K562 (cell line): ENCODE data around the gene ATP2A3. TPM values are rescaled to one million over a fixed set of nuclear protein-coding genes. Genes with fewer than 3 reads are reported as not detected.
A peak's percentile ranks its signal among the peaks of the same experiment; 100 is the strongest.

Experiments used
- ATAC-seq: fragments of 200-7000 bp; cut with Tn5 transposase; 3 replicates; pipeline ENCODE4 v1.9.1; 2020; ENCODE audit warnings: moderate library complexity
- BruUV-seq: library from RNA; stranded (reverse); fragments of 400-500 nt; replicated peaks from 2 replicates; lab custom pipeline; 2021; lab: Mats Ljungman, UMichigan
- CTCF ChIA-PET: fragments of 300-600 bp; formaldehyde crosslinking; extraction: SDS; loops from one replicate; lab custom pipeline; 2021; ENCODE audit warnings: low intra/inter-chr PET ratio; lab: Yijun Ruan, JAX
- POLR2A ChIA-PET: fragments of 300-600, 350-650 bp; sonication (Branson Sonifier 250); formaldehyde crosslinking; extraction: SDS; loops from one replicate; lab custom pipeline; 2021; ENCODE audit warnings: antibody characterized with exemption, inconsistent platforms; lab: Yijun Ruan, JAX
- DNase-seq, 4 experiments: peaks; one replicate each; pipeline versions ENCODE4 v3.0.0 to v3.0.0-alpha.2; 2011 to 2018; ENCODE audit warnings: low spot score in 3 of 4, mixed read lengths in 3 of 4; ENCODE audit errors: extremely low read depth in 1 of 4
- FAIRE-seq: peaks from 2 replicates; lab custom pipeline; 2011; peaks lifted over from hg19 to GRCh38; lab: Jason Lieb, UNC
- H2AFZ ChIP-seq: 2 replicates; pipeline ENCODE4 v1.6.0; 2011; ENCODE audit warnings: low read depth, low read length, control low read depth, inconsistent platforms
- H3K27ac ChIP-seq: fragments of 200-600 bp; 3 replicates; pipeline ENCODE4 v1.8.0; 2011; ENCODE audit warnings: low read depth, mild to moderate bottlenecking, control low read depth, inconsistent platforms, low read length, moderate library complexity, mixed read lengths; ENCODE audit errors: extremely low read depth
- H3K27me3 ChIP-seq, 2 experiments: fragments of 300-600 bp in 1 of 2; 2 replicates in 1 of 2; 3 replicates in 1 of 2; pipeline versions ENCODE4 v1.6.0 to v1.8.0; 2011; ENCODE audit warnings: inconsistent platforms in 2 of 2, low read length in 2 of 2, mild to moderate bottlenecking in 1 of 2, mixed read lengths in 1 of 2, moderate library complexity in 1 of 2; ENCODE audit not compliant: control insufficient read depth in 2 of 2, insufficient read depth in 2 of 2
- H3K36me3 ChIP-seq: fragments of 300-600 bp; 3 replicates; pipeline ENCODE4 v1.8.0; 2011; ENCODE audit warnings: mild to moderate bottlenecking, low read length, inconsistent platforms; ENCODE audit not compliant: control insufficient read depth, insufficient read depth
- H3K4me1 ChIP-seq, 2 experiments: fragments of 200-600 bp in 1 of 2; replicated peaks in 1 of 2; 2 replicates in 1 of 2; 3 replicates in 1 of 2; pipeline versions ENCODE4 v1.5.1 to v1.8.0; 2011; ENCODE audit warnings: inconsistent platforms in 2 of 2, low read length in 2 of 2, mild to moderate bottlenecking in 1 of 2, mixed read lengths in 1 of 2, moderate library complexity in 1 of 2; ENCODE audit not compliant: control insufficient read depth in 2 of 2, insufficient read depth in 2 of 2
- H3K4me2 ChIP-seq: 2 replicates; pipeline ENCODE4 v1.6.1; 2011; ENCODE audit warnings: low read length, control low read depth, inconsistent platforms, mixed read lengths; ENCODE audit not compliant: insufficient read depth
- H3K4me3 ChIP-seq: fragments of 200-600 bp; sonication (generic), shearing (Covaris generic); 2 replicates; pipeline ENCODE4 v1.5.1; 2016; ENCODE audit warnings: control low read depth, inconsistent platforms
- H3K79me2 ChIP-seq: fragments of 200-600 bp; 3 replicates; pipeline ENCODE4 v1.8.0; 2011; ENCODE audit warnings: low read length, inconsistent platforms; ENCODE audit not compliant: control insufficient read depth, insufficient read depth
- H3K9ac ChIP-seq, 2 experiments: 2 replicates each; pipeline versions ENCODE4 v1.6.0 to v1.6.1; 2011; ENCODE audit warnings: low read depth in 2 of 2, low read length in 2 of 2, control low read depth in 1 of 2, inconsistent platforms in 1 of 2, mild to moderate bottlenecking in 1 of 2, mixed read lengths in 1 of 2; ENCODE audit not compliant: insufficient read depth in 1 of 2
- H3K9me1 ChIP-seq: one replicate; pipeline ENCODE4 v1.6.0; 2011; ENCODE audit warnings: inconsistent platforms, mild to moderate bottlenecking, low read length, moderate library complexity; ENCODE audit not compliant: control insufficient read depth, insufficient read depth
- H3K9me3 ChIP-seq: replicated peaks from 2 replicates; pipeline ENCODE4 v1.5.1; 2011; ENCODE audit warnings: low read depth, low read length, inconsistent platforms; ENCODE audit not compliant: control insufficient read depth, insufficient read depth
- H4K20me1 ChIP-seq: replicated peaks from 2 replicates; pipeline ENCODE4 v1.6.1; 2011; ENCODE audit warnings: low read length, inconsistent platforms, mixed read lengths; ENCODE audit not compliant: control insufficient read depth, insufficient read depth
- CREB1 ChIP-seq, 2 experiments: sonication (generic) in 1 of 2; formaldehyde crosslinking in 1 of 2; IDR thresholded peaks; 2 replicates each; pipeline versions ENCODE4 v1.6.1 to v1.8.0; 2012 to 2022; ENCODE audit warnings: inconsistent platforms in 1 of 2, mild to moderate bottlenecking in 1 of 2, missing genetic modification reagents in 1 of 2, moderate library complexity in 1 of 2
- CXXC5 ChIP-seq: fragments of 250-450 bp; sonication (Bioruptor Pico); IDR thresholded peaks from 2 replicates; pipeline ENCODE4 v1.8.0; 2022; ENCODE audit warnings: inconsistent platforms, mild to moderate bottlenecking, moderate library complexity
- DMBX1 ChIP-seq: fragments of 250-450 bp; sonication (Bioruptor Pico); IDR thresholded peaks from 2 replicates; pipeline ENCODE4 v1.8.0; 2022; ENCODE audit warnings: inconsistent platforms, mild to moderate bottlenecking, moderate library complexity, borderline replicate concordance
- HNRNPLL ChIP-seq: fragments of 200-400 bp; formaldehyde crosslinking; IDR thresholded peaks from 2 replicates; pipeline ENCODE4 v1.6.1; 2017; ENCODE audit warnings: low read length, low read depth, mild to moderate bottlenecking; ENCODE audit not compliant: poor library complexity, severe bottlenecking
- MTA2 ChIP-seq: fragments of 450-650 bp; IDR thresholded peaks from 2 replicates; pipeline ENCODE4 v1.6.1; 2016; ENCODE audit warnings: low read depth
- NELFE ChIP-seq: IDR thresholded peaks from 2 replicates; pipeline ENCODE4 v1.6.1; 2011; ENCODE audit warnings: mild to moderate bottlenecking; ENCODE audit not compliant: insufficient read depth, insufficient read length
- OTX1 ChIP-seq: fragments of 450-650 bp; formaldehyde crosslinking; IDR thresholded peaks from 2 replicates; pipeline ENCODE4 v1.4.0; 2022; ENCODE audit warnings: mild to moderate bottlenecking
- ZC3H11A ChIP-seq: IDR thresholded peaks from 2 replicates; pipeline ENCODE4 v1.6.1; 2012; ENCODE audit warnings: low read depth, low read length, improper control_type of control experiment
- ZNF134 ChIP-seq: fragments of 250-450 bp; sonication (Bioruptor Pico); conservative IDR thresholded peaks from 2 replicates; pipeline ENCODE4 v1.4.0; 2020
- ZNF140 ChIP-seq: fragments of 250-450 bp; sonication (Bioruptor Pico); IDR thresholded peaks from 2 replicates; pipeline ENCODE4 v1.8.0; 2021; ENCODE audit warnings: moderate library complexity, mild to moderate bottlenecking, inconsistent platforms
- ZNF395 ChIP-seq: fragments of 200-800 bp; sonication (Bioruptor generic); IDR thresholded peaks from 2 replicates; pipeline ENCODE4 v1.6.1; 2017; ENCODE audit warnings: missing genetic modification characterization, missing compliant biosample characterization
- ZNF444 ChIP-seq: fragments of 250-450 bp; sonication (Bioruptor Pico); IDR thresholded peaks from 2 replicates; pipeline ENCODE4 v1.4.0; 2020; ENCODE audit warnings: mild to moderate bottlenecking, moderate library complexity
- WGBS: fragments of 100-300 bp; shearing (Covaris generic); methylation state at CpG from one replicate; pipeline ENCODE4 v1.1.6; 2016; ENCODE audit warnings: low coverage, mixed read lengths; ENCODE audit not compliant: insufficient coverage; ENCODE audit errors: missing lambda C conversion rate; 5-methylcytosine and 5-hydroxymethylcytosine counted together
- in situ Hi-C: fragments of 300-500 bp; cut with MboI; formaldehyde crosslinking; loops from 4 replicates; pipeline ENCODE4 v1.15.0; 2018; ENCODE audit warnings: inconsistent platforms, mixed read lengths
- intact Hi-C: fragments of 100-400 bp; cut with micrococcal nuclease; formaldehyde crosslinking; loops from 2 replicates; pipeline ENCODE4 v1.14.2; 2022
- polyA plus RNA-seq, 8 experiments: library from polyadenylated mRNA; depleted of rRNA in 4 of 8; stranded (reverse) in 5 of 8; unstranded in 3 of 8; fragments of >200 nt; fragmentation: Nextera tagmentation in 2 of 8; fragmentation: Illumina TruSeq in 1 of 8; extraction: Ambion mirVana in 2 of 8; extraction: Trizol in 1 of 8; gene quantifications; 2 replicates each; pipeline versions ENCODE4 v1.2.1 to v1.2.3, GENCODE V29; 2011 to 2014; ENCODE audit warnings: inconsistent platforms in 1 of 8, missing spikeins in 1 of 8
- total RNA-seq, 7 experiments: library from RNA; depleted of rRNA in 6 of 7; stranded (reverse); fragments of >200 nt in 6 of 7; fragmentation: Illumina TruSeq in 2 of 7; extraction: Trizol in 2 of 7; gene quantifications; 2 replicates each; pipeline versions ENCODE4 v1.2.1 to v1.2.3, GENCODE V29; 2011 to 2021; ENCODE audit warnings: low replicate concordance in 1 of 7

Gene ATP2A3
- total and polyA plus RNA-seq, 9 of the 15 experiments (the other 6 are each of a cell fraction or from before 2014, with no cell fraction given), result 0.65 to 103 (median 31.3) TPM

GRCh38 chr17:3915581-3915994, 48.6 kb downstream of the ATP2A3 start:
- peaks cover 37 to 54% of the 10 kb centered on the region in 2 experiments for H3K4me1 ChIP-seq
- intact Hi-C loops (loop anchor here (2.0 kb wide), 2 partner anchors 47 to 89 kb away; no protein-coding TSS in a partner anchor), in situ Hi-C loops (loop anchor here (10.0 kb wide), 1 partner anchor 89 kb away; no protein-coding TSS in a partner anchor)
- ChIA-PET POLR2A (interaction anchor here (0.6 to 1.3 kb wide), 4 partner anchors 12 to 101 kb away, joined by 3 to 6 read pairs (median 4); no protein-coding TSS in a partner anchor), CTCF (no interaction called here)
- peak overlapping the region; percentile 81 for H3K27ac ChIP-seq
- 19% methylated on average over 9 of the region's 13 CpGs for WGBS
- no peaks in the 10 kb centered on the region for H3K27me3 ChIP-seq
- ATAC-seq, result no peak
- FAIRE-seq, result no peak
- peak overlapping the region; percentile 55 for H3K4me3 ChIP-seq
- no peak for DNase-seq
- 0 out of 2 replicates have a peak, but pooled peaks cover 9% of the 10 kb centered on the region for H4K20me1 ChIP-seq
- H3K4me2 ChIP-seq, result peak overlapping the region; percentile 81
- peaks cover 6% of the 10 kb centered on the region for H3K9me1 ChIP-seq
- no peaks in the 10 kb centered on the region for H3K9me3 ChIP-seq
- BruUV-seq, result no TSS peak
- peak overlapping the region; percentile 74 to 90 for H3K9ac ChIP-seq
- H2AFZ ChIP-seq, result peak overlapping the region; percentile 18; the same call in 1 of the 2 replicates
- peaks cover 42% of the 10 kb centered on the region for H3K79me2 ChIP-seq
- no peak for TF ChIP-seq HNRNPLL
- no peak for TF ChIP-seq ZNF134 (CRISPR knock-in tag)
- TF ChIP-seq CXXC5, result no peak
- no peak for TF ChIP-seq ZNF140
- TF ChIP-seq OTX1 (CRISPR knock-in tag), result no peak
- TF ChIP-seq MTA2, result no peak
- no peak for TF ChIP-seq ZNF444 (CRISPR knock-in tag)
- TF ChIP-seq ZNF395 (CRISPR knock-in tag), result no peak
- no peak for TF ChIP-seq DMBX1 (CRISPR knock-in tag)
- no peak for TF ChIP-seq ZC3H11A
- no peak for TF ChIP-seq CREB1 (IDR thresholded peaks at IDR 0.05)
- TF ChIP-seq CREB1 (CRISPR knock-in tag; IDR thresholded peaks at IDR 0.05), result no peak
- TF ChIP-seq NELFE, result no peak
- H3K36me3 ChIP-seq, result peaks cover 7% of the 10 kb centered on the region; the same call in 1 of the 3 replicates
